ENCODE data around the gene SHISAL1.
"Not testable (repeated sequence)": the region's sequence is repeated elsewhere in the genome, so short reads cannot be mapped to it uniquely, and the experiment has no call there.

The SHISAL1 gene

GRCh38 chr22:44302363-44302762, 10.4 kb downstream of the SHISAL1 start:
- DNase-seq (ENCODE audit: low spot score), result not testable (repeated sequence)

- no peak for DNase-seq (ENCODE audit: low spot score)
These were observed 11.7 kb downstream of the SHISAL1 start for GRCh38 chr22:44301039-44301438.

- DNase-seq (ENCODE audit: low spot score), result no peak
These were observed 13.6 kb downstream of the SHISAL1 start for GRCh38 chr22:44299124-44299523.

- no peak for DNase-seq (ENCODE audit: low spot score)
These were observed 14.2 kb downstream of the SHISAL1 start for GRCh38 chr22:44298406-44299091.

- no peak for DNase-seq (ENCODE audit: low spot score)
These were observed 15.2 kb downstream of the SHISAL1 start for GRCh38 chr22:44297470-44298061.

GRCh38 chr22:44295406-44295805, 17.3 kb downstream of the SHISAL1 start:
- no peak for DNase-seq (ENCODE audit: low spot score)

- no peak for DNase-seq (ENCODE audit: low spot score)
These were observed 18.9 kb downstream of the SHISAL1 start for GRCh38 chr22:44293876-44294275.

- DNase-seq (ENCODE audit: low spot score), result no peak
These were observed 19.7 kb downstream of the SHISAL1 start for GRCh38 chr22:44293034-44293433.

GRCh38 chr22:44292521-44292920, 20.2 kb downstream of the SHISAL1 start:
- no peak for DNase-seq (ENCODE audit: low spot score)

GRCh38 chr22:44291674-44292360, 20.9 kb downstream of the SHISAL1 start:
- no peak for DNase-seq (ENCODE audit: low spot score)

- DNase-seq (ENCODE audit: low spot score), result no peak
These were observed 21.5 kb downstream of the SHISAL1 start for GRCh38 chr22:44291265-44291664.

- DNase-seq (ENCODE audit: low spot score), result no peak
These were observed 23.2 kb downstream of the SHISAL1 start for GRCh38 chr22:44289414-44290171.

GRCh38 chr22:44288913-44289312, 23.8 kb downstream of the SHISAL1 start:
- no peak for DNase-seq (ENCODE audit: low spot score)

- no peak for DNase-seq (ENCODE audit: low spot score)
These were observed 25.0 kb downstream of the SHISAL1 start for GRCh38 chr22:44287741-44288140.

- no peak for DNase-seq (ENCODE audit: low spot score)
These were observed 25.5 kb downstream of the SHISAL1 start for GRCh38 chr22:44287121-44287693.

- no peak for DNase-seq (ENCODE audit: low spot score)
These were observed 26.1 kb downstream of the SHISAL1 start for GRCh38 chr22:44286646-44287045.

- no peak for DNase-seq (ENCODE audit: low spot score)
These were observed 28.0 kb downstream of the SHISAL1 start for GRCh38 chr22:44284711-44285110.

GRCh38 chr22:44281768-44282637, 30.7 kb downstream of the SHISAL1 start:
- no peak for DNase-seq (ENCODE audit: low spot score)

GRCh38 chr22:44280665-44281188, 32.0 kb downstream of the SHISAL1 start:
- no peak for DNase-seq (ENCODE audit: low spot score)

GRCh38 chr22:44279069-44279360, 33.7 kb downstream of the SHISAL1 start:
- no peak for DNase-seq (ENCODE audit: low spot score)

All from CD4-positive, alpha-beta T cell treated with Interleukin-2 at 100 ng/mL for 4 hours (primary cell).